Endothelial cell of umbilical vein (primary cell): ENCODE data around the gene ACOT7. TPM values are rescaled to one million over a fixed set of nuclear protein-coding genes. Genes with fewer than 3 reads are reported as not detected.
A peak's percentile ranks its signal among the peaks of the same experiment; 100 is the strongest.

ENCODE experiments used
- BruUV-seq: library from RNA; stranded (reverse); fragments of 400-500 nt; replicated peaks from 2 replicates; lab custom pipeline; 2021; lab: Mats Ljungman, UMichigan
- CTCF ChIA-PET: fragments of 300-600, 350-600 bp; sonication (Branson Sonifier 250); formaldehyde crosslinking; loops from one replicate; lab custom pipeline; 2021; ENCODE audit warnings: antibody characterized with exemption, inconsistent platforms; lab: Charles Lee
- POLR2A ChIA-PET: fragments of 300-600, 350-600 bp; sonication (Branson Sonifier 250); formaldehyde crosslinking; loops from one replicate; lab custom pipeline; 2021; ENCODE audit warnings: antibody characterized with exemption, inconsistent platforms; lab: Charles Lee
- DNase-seq: peaks from one replicate; pipeline ENCODE4 v3.0.0-alpha.2; 2011; ENCODE audit warnings: low read depth, low spot score
- FAIRE-seq: peaks from 2 replicates; lab custom pipeline; 2011; peaks lifted over from hg19 to GRCh38; lab: Jason Lieb, UNC
- H2AFZ ChIP-seq: 2 replicates; pipeline ENCODE4 v1.6.0; 2012; ENCODE audit warnings: low read depth, low read length, control low read depth, inconsistent platforms
- H3K27ac ChIP-seq: 2 replicates; pipeline ENCODE4 v1.5.1; 2011; ENCODE audit warnings: low read depth, mild to moderate bottlenecking, control low read depth, low read length, moderate library complexity; ENCODE audit not compliant: insufficient read depth
- H3K27me3 ChIP-seq, 2 experiments: 2 replicates each; pipeline versions ENCODE4 v1.6.0 to v1.6.1; 2011; ENCODE audit warnings: low read length in 2 of 2, mixed read lengths in 1 of 2; ENCODE audit not compliant: control insufficient read depth in 2 of 2, insufficient read depth in 2 of 2
- H3K36me3 ChIP-seq, 2 experiments: 2 replicates in 1 of 2; 3 replicates in 1 of 2; pipeline ENCODE4 v1.5.1; 2011; ENCODE audit warnings: low read length in 2 of 2, mild to moderate bottlenecking in 1 of 2, moderate library complexity in 1 of 2; ENCODE audit not compliant: control insufficient read depth in 2 of 2, insufficient read depth in 2 of 2; ENCODE audit errors: extremely low read depth in 1 of 2
- H3K4me1 ChIP-seq: 3 replicates; pipeline ENCODE4 v1.5.1; 2011; ENCODE audit warnings: mild to moderate bottlenecking, low read length; ENCODE audit not compliant: control insufficient read depth, insufficient read depth; ENCODE audit errors: extremely low read depth
- H3K4me2 ChIP-seq: 2 replicates; pipeline ENCODE4 v1.6.1; 2011; ENCODE audit warnings: low read length, control low read depth, mixed read lengths; ENCODE audit not compliant: insufficient read depth
- H3K4me3 ChIP-seq, 3 experiments: fragments of 200-600 bp in 1 of 3; sonication (generic), shearing (Covaris generic) in 1 of 3; replicated peaks in 1 of 3; 2 replicates each; pipeline ENCODE4 v1.5.1; 2011 to 2016; ENCODE audit warnings: control low read depth in 3 of 3, low read length in 3 of 3, mild to moderate bottlenecking in 2 of 3, inconsistent platforms in 1 of 3, low read depth in 1 of 3, moderate library complexity in 1 of 3; ENCODE audit not compliant: insufficient read depth in 1 of 3
- H3K79me2 ChIP-seq: 2 replicates; pipeline ENCODE4 v1.6.0; 2012; ENCODE audit warnings: low read length, inconsistent platforms; ENCODE audit not compliant: control insufficient read depth, insufficient read depth
- H3K9ac ChIP-seq: replicated peaks from 2 replicates; pipeline ENCODE3; 2011; ENCODE audit warnings: low read length, control low read depth; ENCODE audit not compliant: insufficient read depth; ENCODE audit errors: extremely low read depth
- H3K9me1 ChIP-seq: replicated peaks from 3 replicates; pipeline ENCODE4 v1.6.0; 2011; ENCODE audit warnings: mild to moderate bottlenecking, low read length; ENCODE audit not compliant: control insufficient read depth, insufficient read depth; ENCODE audit errors: extremely low read depth
- H3K9me3 ChIP-seq: replicated peaks from 2 replicates; pipeline ENCODE4 v1.5.1; 2012; ENCODE audit warnings: low read length, inconsistent platforms; ENCODE audit not compliant: control insufficient read depth, insufficient read depth
- H4K20me1 ChIP-seq: replicated peaks from 2 replicates; pipeline ENCODE3; 2011; ENCODE audit warnings: mild to moderate bottlenecking, low read length; ENCODE audit not compliant: control insufficient read depth, insufficient read depth; ENCODE audit errors: extremely low read depth
- CTCF ChIP-seq, 2 donors: IDR thresholded peaks; 1 replicate in 1 of 2; 2 replicates in 1 of 2; pipeline ENCODE4 v1.5.1; 2011; ENCODE audit warnings: low read length in 2 of 2, mild to moderate bottlenecking in 2 of 2, moderate library complexity in 2 of 2, control low read depth in 1 of 2, inconsistent platforms in 1 of 2, low read depth in 1 of 2; ENCODE audit not compliant: insufficient read depth in 1 of 2; ENCODE audit errors: extremely low read depth in 1 of 2
- EZH2 ChIP-seq: IDR thresholded peaks from 2 replicates; pipeline ENCODE4 v1.6.1; 2012; ENCODE audit warnings: borderline replicate concordance, low read depth, mild to moderate bottlenecking, moderate library complexity, low read length, inconsistent platforms; ENCODE audit not compliant: severe bottlenecking
- JUN ChIP-seq: IDR thresholded peaks from 2 replicates; pipeline ENCODE4 v1.6.1; 2011; ENCODE audit warnings: borderline replicate concordance, low read depth; ENCODE audit not compliant: insufficient read length, insufficient read depth
- MAX ChIP-seq: IDR thresholded peaks from 2 replicates; pipeline ENCODE4 v1.6.1; 2011; ENCODE audit not compliant: insufficient read depth, insufficient read length
- POLR2AphosphoS5 ChIP-seq: IDR thresholded peaks from 2 replicates; pipeline ENCODE4 v1.6.1; 2012; ENCODE audit warnings: low read depth, mild to moderate bottlenecking, control low read depth, low read length, moderate library complexity; ENCODE audit not compliant: insufficient read depth
- dilution Hi-C: fragments of 300-500 bp; cut with MboI; formaldehyde crosslinking; loops from one replicate; pipeline ENCODE4 v1.15.0; 2019; ENCODE audit warnings: low sequenced_read_pairs; ENCODE audit not compliant: extremely low pct_ligation_motif_present
- intact Hi-C: fragments of 100-400 bp; cut with micrococcal nuclease; formaldehyde crosslinking; loops from one replicate; pipeline ENCODE4 v1.10.0; 2022
- polyA plus RNA-seq, 4 experiments: library from polyadenylated mRNA; depleted of rRNA in 3 of 4; stranded (reverse) in 3 of 4; unstranded in 1 of 4; fragments of >200 nt; gene quantifications; 2 replicates each; pipeline versions ENCODE4 v1.2.1 to v1.2.3, GENCODE V29; 2011 to 2012; ENCODE audit warnings: missing spikeins in 1 of 4
- total RNA-seq: library from RNA; stranded (reverse); gene quantifications from 2 replicates; pipeline ENCODE4 v1.2.3, GENCODE V29; 2021

The ACOT7 gene
- total and polyA plus RNA-seq, 2 donors (not counting 3 experiments of a cell fraction or from before 2014, with no cell fraction given) = 69.4 to 105 TPM

GRCh38 chr1:6347641-6348487, 45.7 kb downstream of the ACOT7 start:
- no peaks in the 10 kb centered on the region for H3K9me1 ChIP-seq
- no TSS peak for BruUV-seq
- peak overlapping the region; percentile 1 for H3K4me2 ChIP-seq
- peak overlapping the region; percentile 0 for H2AFZ ChIP-seq
- H3K4me3 ChIP-seq = no peak overlapping the region
- peak overlapping the region; percentile 80 for H3K27ac ChIP-seq
- H4K20me1 ChIP-seq = no peaks in the 10 kb centered on the region
- ChIA-PET CTCF (interaction anchor here (0.6 to 3.7 kb wide), 25 partner anchors 11 to 870 kb away, joined by 3 to 68 read pairs (median 5); partner anchors contain the start of genes ACOT7, ESPN and RNF207), POLR2A (no interaction called here)
- H3K9ac ChIP-seq = peak overlapping the region; percentile 44
- no peaks in the 10 kb centered on the region for H3K36me3 ChIP-seq
- no peaks in the 10 kb centered on the region for H3K79me2 ChIP-seq
- DNase-seq (peak; percentile 49), FAIRE-seq (peak; percentile 59)
- TF ChIP-seq EZH2 = no peak
- no peak for TF ChIP-seq JUN
- TF ChIP-seq POLR2AphosphoS5 = no peak
- no peak for TF ChIP-seq MAX
- peak; percentile 66 to 93 for TF ChIP-seq CTCF (IDR thresholded peaks at IDR 0.05; ENCODE audit: extremely low read depth in 1 of 2, insufficient read depth in 1 of 2, low read depth in 1 of 2, low read length in 2 of 2)
- no peaks in the 10 kb centered on the region for H3K9me3 ChIP-seq
- H3K27me3 ChIP-seq = no peaks in the 10 kb centered on the region
- dilution Hi-C loops = no loop called here
- peaks cover 11% of the 10 kb centered on the region for H3K4me1 ChIP-seq
- intact Hi-C loops = loop anchor here (1.0 to 10.0 kb wide), 6 partner anchors 11 to 233 kb away; partner anchors contain the start of gene ACOT7
